Left kidney (tissue), 2 donors: ENCODE data around the gene DNAH3. TPM values are rescaled to one million over a fixed set of nuclear protein-coding genes. Genes with fewer than 3 reads are reported as not detected.

Experiments
- DNase-seq: peaks from one replicate; pipeline ENCODE4 v3.0.0-alpha.2; 2013
- polyA plus RNA-seq: library from polyadenylated mRNA; unstranded; fragments of 120-200 nt; gene quantifications from one replicate; pipeline ENCODE4 v1.2.1, GENCODE V29; 2013; ENCODE audit not compliant: insufficient read length

DNAH3 gene
- polyA plus RNA-seq, 1 donor = 0.40 TPM

DNA sequence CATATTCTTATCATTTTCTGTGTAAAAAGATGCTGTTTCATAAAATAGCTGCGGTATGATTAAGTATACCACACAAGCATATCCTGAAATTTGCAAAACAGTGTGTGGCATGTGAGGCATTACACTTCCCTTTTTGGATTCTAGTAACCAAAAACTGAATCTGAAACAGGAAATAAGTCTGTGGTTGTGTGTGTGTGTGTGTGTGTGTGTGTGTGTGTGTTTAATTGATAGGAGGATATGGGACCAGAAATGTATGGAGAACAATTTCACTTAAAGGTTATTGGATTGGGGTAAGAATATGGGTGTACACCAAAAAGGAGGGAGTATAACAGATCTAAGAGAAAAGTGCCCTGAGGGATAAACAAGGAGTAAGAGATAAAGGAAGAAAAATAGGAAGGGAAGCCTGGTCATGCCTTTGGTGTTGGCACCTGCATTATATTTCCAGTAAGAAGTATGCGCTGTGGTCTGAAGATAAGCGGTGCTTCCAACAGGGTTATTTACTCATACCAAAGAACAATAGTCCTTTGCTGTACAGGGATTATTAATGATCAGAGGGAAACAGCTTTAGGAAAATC is 246.1 kb downstream of the DNAH3 start:
- DNase-seq = no peak

DNA sequence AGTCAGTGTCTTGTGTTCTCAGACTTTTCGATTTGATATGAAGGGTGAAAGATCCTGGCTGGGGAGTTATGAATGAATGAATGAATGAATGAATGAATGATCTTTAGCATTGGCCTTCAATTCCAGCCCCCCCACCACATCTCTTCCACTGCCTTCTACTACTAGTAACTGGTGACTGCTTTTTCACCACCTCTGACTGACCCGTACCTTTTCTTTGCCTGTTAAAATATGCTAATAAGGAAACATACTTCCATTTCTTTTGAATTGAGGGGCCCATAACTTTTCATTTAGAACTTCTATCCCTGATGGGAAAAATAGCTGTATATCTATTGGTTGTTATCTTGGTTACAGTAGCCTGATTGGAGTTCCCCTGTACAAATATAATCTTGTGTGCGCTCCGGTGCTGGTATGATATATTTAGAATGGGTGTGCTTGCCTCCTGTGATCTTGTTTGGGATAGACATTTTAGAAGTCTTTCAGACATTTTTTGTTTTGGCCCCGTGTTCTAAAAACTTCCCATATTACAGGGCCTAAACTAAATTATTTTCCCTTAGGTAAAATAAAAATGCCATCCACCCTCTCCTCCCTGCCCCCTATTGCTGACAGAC is 246.6 kb downstream of the DNAH3 start:
- no peak for DNase-seq

DNA sequence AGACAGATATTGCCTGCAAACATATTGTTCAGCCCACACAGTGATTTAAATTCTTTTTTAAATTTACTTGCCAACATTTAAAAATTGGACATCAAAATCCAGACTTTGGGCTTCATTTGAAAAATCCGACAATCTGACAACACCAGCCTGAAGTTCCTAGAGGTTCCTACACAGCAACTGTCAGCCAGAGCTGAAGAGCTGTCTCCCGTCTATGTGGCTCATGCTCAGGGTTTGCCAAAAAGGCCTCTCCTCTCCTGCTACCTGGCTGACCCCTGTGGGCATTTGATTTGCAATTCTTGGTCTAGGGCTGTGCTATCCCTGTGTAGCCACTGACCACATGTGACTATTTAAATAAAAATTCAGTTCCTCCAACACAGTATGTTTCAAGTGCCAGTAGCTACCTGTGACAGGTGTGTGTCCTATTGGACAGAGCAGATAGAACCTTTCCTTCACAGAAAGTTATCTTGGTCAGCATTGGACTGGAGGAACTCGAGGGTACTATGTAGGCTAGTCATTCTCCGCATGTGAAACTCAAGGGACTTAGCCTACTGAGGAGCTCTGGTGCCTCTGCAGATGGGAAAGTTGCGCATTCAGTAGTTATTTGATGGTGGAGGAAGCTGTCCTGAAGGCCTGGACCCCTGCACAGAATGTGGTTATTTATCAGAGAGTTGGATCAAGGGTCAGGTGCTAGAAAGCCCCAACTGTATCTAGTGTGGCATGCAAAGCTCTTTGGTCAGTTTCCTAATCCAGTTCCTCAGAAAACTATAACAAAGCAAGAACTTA is 247.3 kb downstream of the DNAH3 start:
- DNase-seq = no peak

DNA sequence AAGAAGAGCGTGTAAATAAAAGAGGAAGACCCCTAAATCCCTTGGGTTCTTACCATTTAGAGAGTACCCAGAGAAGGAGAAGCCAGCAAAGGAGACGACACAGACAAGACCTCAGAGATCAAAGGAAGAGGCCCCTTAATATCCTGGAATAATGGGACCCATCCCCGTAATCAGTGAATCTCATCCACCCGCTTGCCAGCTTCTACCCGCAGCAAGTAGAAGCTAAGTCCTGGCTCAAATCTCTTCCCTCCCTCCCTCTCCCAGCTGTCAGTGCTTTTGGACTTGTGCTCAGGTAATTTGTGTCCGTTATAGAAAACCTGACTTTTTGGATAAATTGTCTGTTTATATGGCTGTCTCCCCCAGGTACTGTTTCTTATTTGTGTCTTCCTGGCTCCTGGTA is 248.2 kb downstream of the DNAH3 start:
- no peak for DNase-seq

DNA sequence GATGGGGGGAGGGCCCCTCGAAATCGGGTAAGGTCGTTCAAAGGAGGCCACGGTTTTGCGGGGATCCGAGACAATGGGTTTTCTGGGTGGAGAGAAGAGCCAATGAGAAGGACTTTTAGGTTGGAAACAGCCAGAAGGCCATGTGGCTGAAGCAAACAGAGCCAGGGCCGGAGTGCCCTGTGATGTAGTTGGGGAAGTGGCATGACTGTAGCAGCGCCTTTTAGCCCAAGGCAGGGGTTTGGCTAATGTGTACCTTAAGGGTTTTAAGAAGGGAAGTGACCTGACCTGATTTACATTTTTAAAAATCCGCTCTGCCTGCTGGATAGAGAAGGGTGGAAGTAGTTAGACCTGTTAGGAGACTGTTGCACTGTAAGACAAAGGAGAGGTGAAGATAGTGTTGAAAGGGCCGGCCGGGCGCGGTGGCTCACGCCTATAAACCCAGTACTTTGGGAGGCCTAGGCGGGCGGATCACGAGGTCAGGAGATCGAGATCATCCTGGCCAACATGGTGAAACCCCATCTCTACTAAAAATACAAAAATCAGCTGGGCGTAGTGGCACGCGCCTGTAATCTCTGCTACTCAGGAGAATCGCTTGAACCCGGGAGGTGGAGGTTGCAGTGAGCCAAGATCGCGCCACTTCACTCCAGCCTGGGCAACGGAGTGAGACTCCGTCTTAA is 249.1 kb downstream of the DNAH3 start:
- DNase-seq = peak; percentile 59

DNA sequence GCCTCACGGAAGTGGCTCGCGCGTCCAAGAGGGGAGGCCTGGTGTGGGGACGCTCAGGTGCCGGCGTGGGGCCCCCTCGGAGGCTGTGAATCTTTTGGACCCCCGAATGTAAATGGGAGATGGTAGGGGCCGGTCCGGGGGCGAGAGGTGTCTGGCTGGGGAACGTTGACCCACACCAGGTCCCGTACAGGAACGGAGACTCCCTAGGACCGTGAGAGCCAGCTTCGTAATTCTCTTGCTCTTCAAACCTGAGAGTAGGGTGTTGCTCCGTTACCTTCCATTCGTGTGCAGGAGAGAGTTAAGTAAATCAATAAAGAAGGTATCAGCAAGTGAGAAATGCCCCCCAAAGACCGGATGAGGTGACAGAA is 249.6 kb downstream of the DNAH3 start:
- DNase-seq = no peak

DNA sequence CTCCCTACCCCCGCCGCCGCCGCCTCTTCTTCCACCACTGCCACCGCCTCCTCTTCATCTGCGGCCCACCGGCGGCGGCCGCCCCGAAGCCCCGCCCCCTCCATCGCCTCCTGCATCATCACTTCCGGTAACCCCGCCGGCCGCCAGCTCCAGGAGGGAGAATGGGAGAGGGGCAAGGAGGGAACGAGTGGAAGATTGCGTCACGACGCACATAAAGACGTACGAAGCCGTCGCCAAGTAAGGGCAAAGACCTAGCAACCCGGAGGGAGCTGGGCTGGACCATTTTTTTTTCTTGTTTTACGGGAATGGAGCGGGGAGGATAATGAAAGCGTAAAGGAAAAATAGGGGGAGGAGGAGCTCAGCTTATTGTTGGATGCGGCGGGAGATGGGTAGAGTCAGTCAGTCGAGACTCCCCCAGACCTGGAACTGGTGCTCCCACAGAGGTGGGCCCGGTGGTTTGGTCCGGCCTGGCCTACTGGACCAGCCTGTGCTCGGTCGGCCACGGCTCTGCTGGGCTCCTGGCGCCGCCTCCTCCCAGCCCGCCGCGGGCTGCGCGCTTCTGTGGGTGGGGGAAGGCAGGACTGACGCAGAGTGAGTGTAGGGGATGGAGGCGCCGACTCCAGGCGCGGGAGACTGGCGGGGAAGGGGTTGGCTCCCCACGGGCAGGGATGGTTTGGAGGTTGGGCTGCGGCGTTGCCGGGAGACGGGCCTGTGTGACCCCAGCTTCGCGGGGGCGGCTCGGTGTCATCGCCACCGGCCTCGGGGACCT is 250.2 kb downstream of the DNAH3 start, which contains the start of the genes DCUN1D3 and LYRM1:
TSS of gene DCUN1D3 (minus strand) at position 60 of the 769 bp plus-strand sequence. CDS start 37,820 bp downstream, outside the sequence.
TSS of gene LYRM1 (plus strand) at position 473 of the 769 bp plus-strand sequence. CDS start 14,785 bp downstream, outside the sequence.
- DNase-seq = peak; percentile 98

DNA sequence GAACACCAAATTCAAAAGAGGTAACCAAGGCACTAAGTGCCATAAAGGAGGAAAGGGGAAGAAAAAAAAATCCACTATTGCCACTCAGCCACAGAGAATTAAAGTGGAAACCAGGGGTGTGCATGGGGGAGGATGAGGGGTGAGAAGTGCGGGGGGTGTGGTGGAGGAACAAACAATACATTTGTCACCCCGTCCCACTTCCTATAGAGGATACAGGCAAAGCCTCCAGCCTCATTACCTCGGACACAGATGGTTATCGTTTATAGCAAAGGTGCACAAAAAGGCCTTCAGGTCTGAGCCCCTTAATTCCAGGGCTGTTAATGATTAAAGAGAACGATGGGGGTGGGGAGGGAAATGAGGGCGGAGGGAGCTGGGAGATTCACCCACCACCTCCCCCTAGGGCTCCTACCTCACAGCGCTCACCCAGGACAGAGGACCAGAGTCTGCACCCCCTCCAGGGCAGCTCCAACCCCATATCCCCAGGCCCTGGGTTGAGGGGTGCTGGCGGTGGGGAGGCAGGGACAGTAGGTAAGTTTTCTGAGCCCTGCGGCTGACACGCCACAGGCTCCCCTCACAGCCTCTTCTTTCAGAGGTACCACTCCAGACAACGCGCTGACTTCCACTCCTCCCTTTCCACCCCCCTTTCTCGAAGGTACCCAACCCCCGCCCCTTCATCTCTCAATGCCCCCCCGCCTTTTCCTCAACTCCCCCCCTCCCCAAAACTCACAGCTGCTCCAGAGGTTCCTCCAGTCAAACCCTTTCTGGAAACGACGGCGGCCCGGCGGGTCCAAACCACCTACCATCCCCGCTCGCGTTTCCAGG is 251.0 kb downstream of the DNAH3 start:
- peak; percentile 62 for DNase-seq

DNA sequence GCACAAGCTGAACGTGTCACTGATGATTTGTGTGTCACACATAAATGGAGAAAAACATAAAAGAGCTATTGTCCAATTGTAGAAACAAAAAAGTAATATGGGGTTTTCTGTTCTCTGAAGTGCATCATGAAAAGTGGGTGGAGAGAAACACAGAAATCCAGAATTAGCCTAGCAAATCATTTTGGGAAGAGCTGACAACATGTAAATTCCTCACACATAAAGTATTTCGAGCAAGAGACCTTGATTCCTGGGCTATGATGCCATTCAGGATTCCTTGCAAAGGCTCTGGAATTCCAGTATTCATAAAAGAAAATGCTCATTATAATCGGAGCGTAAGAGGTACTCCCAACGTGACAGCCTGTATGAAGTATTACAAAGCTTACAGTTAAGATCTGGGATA is 251.6 kb downstream of the DNAH3 start:
- DNase-seq = no peak

DNA sequence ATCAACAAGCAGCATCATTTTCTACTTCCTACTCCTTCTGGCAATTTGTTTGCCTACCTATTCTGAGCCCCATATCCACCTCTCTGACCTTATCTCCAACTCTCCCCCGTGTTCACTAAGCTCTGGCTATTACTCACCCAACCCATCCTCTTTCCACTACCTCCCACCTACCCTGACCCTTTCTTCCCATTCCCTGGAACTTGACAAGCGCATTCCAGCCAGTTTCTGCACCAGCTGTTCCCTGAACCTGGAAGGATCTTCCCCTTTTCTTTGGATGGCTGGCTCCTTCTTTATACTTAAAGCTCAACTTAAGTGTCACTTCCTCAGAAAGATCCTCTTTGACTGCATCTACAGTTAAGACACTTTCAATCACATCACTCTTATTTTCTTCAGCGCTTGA is 252.7 kb downstream of the DNAH3 start:
- no peak for DNase-seq

DNA sequence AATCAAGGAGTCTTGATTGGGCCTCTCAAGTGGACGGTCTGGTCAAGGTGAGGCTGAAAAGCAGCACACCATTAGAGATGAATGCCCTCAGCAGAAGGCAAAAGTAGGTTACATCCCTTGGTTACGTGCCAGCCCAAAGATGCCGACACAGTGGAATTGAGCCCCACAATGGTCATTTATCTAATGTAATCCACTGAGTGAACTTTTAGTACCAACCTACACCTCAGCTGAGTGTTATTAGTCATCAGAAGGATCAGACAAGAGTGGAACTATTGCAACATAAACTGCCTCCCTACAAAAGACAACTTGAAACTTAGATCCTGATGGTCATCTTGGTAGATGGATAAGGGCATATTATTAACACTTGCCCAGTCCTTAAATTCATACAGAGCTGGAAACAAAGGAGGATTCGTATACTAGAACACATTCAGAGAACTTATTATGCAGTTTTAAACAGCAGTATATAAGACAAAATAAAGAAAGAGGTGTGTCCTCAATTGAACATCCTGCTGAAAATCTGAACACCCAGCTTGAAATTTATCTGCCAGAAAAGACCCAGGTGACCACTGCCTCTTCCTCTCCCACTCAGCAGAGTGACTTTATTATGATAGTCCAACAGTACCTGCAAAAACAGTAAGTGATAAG is 253.3 kb downstream of the DNAH3 start:
- no peak for DNase-seq

DNA sequence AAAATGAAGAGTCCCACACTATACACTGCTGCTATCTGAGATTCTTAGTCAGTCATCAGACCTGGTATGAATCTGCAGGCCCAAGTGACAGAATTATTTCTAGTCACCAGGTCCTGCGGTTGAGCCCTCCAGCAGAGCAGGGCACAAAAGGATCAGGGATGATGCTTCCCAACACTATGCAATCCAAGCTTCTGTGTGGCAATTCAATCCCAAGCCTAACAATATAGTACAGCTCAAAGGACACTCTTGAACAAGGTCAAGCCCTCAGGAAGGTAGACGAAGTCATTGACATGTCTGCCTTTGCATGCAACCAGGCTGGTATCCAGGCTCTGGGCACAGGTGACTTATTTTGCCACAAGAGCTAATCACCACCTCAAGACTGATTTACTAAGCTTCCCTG is 256.3 kb downstream of the DNAH3 start:
- DNase-seq = no peak

DNA sequence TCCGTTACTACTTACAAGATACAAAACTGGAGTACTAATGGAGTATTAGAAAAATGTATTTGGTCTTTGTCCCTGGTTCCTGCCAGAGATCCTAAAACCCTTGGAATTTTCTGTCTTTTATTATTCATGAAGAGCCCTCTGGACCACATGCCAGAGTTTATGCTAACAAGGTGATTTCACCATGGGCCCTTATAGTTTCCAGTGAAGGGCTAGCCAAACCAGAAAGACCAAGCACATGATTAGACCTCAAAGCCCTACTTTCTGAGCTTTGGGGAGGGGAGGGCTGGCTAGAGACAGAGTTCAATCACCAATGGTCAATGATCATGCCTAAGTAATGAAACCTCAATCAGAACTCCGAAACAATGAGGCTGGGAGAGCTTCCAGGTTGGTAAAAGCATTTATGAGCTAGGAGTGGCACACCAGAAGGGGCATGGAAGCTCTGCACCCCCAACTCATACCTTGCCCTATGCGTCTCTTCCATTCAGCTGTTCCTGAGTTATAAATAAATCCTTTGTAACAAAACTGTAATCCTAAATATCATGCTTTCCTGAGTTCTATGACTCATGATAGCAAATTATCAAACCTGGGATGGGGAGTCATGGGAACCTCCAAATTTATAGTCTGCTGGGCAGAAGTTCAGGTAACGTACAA is 260.9 kb downstream of the DNAH3 start:
- no peak for DNase-seq

DNA sequence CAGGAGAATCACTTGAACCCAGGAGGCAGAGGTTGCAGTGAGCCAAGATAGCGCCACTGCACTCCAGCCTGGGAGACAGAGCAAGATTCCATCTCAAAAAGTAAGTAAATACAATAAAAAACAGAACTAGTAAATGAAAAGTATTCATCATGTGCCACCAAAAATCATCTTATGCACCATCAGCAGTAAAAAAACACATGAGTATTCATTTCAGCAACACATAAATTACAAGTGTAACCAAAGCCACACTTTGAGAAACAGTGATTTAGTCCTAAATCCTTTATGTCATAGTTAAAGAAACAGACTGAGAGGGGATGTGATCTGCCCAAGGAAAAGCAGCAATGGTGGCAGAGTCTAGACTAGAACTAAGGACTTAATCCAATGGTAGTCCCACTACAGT is 263.4 kb downstream of the DNAH3 start:
- DNase-seq = no peak

DNA sequence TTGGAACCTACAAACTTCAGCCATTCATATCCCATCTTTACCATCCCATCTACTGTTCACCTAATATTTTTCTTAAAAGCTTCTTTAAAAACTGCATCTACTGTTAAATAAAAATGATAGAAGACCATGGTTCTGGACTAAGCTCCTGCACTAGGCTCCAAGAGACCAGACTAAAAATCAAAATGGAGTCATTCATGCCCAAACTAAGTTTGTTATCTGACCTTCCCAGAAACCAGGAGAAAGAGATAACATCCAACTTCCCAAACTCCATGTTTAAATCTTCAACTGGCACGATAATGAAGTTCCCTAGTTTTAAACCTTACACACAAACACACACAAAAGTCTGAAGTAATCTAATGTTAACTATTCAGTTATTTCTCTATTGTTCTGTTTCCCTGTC is 264.3 kb downstream of the DNAH3 start:
- DNase-seq = no peak

DNA sequence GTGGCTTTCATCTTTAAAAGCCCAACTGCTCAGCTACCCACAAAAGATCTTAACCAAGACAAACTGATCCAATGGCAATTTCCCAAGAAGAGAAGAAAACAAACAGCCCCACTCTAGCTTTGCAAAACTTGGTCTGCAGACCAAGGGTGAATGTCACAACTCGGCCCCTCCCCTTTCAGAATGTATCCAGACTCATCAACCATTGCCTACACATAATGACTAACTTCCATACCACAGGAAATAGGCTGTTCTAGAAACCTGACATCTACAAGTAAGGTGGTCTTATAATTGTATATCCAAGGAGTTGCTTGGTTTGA is 266.4 kb downstream of the DNAH3 start:
- DNase-seq = no peak

DNA sequence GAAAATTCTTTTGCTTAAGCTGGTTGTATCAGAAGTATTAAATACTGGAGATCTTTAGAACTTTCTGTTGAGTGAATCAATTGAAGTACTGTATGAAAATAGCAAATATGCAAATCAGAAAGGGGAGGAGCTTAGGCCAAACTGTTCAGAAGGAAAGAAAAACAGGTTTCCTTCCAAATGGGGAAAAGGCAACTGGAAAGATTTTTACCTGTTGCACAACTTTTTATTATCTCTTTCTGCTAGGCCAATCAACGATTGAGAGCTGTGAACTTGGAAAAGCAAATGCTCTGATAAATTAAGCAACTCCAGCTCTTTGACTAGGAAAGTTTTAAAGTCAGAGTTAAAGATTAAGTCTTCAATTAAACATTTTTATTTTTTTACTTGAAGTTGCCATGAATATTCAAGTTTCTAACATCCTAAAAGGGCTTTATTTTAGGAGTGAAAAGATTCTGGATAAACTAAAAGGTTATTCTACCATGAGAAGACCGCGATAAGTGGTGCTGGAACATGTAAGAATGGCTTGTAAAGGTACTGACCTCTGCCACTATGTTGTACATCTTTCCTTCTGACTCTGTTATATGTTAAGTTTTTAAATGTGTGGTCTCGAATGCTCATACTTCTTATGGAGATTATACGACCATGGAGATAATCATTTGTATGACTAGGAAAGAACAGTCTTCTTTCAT is 266.9 kb downstream of the DNAH3 start:
- no peak for DNase-seq
